ENCODE data around the gene CAMLG.
"Not testable (repeated sequence)": the region's sequence is repeated elsewhere in the genome, so short reads cannot be mapped to it uniquely, and the experiment has no call there.

CAMLG gene

DNA sequence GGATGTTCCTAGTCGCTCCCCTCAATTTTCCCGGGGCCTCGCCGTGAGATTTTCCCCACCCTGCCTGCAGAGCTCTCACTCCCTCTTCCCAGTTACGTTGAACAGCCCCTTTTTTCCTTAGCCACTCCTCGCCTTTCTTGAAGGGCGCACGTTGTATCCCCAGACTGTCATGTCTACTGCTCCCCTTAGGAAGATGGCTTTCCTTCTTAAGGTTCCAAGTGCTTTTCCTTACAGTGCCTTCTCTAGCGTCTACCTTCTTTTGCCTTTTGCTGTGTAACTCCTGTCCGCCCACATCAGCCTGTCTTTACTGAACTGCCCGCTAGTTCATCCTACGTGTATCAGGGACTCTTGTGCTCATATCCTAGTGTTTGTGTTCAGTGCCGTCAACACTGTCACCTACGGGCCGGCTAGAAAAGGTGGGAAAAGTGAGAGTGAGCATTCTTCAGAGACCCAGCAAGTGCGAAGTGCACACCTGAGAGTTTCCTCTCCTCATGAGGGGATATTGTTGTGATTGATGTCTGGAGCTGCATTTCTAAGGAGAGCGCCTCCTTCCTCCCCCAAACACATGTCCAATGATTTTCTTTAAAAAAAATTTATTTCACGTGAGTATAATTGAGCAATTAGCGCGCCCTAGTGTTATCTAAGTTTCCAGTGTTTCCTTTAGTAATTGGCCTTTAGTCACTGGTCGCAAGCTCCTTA lies 764 bp downstream of the CAMLG start:
- DNase-seq (ENCODE audit: low read depth) = peak; percentile 67
- H3K9ac ChIP-seq (ENCODE audit: low read length) = peak overlapping the region; percentile 95
- H3K27me3 ChIP-seq (replicated peaks; ENCODE audit: control insufficient read depth, insufficient read depth, low read length) = no peaks in the 10 kb centered on the region
- H3K4me3 ChIP-seq (ENCODE audit: low read length) = peak overlapping the region; percentile 89
- H3K36me3 ChIP-seq (ENCODE audit: control insufficient read depth, insufficient read depth, low read length, severe bottlenecking) = peaks cover 12% of the 10 kb centered on the region
- H3K4me1 ChIP-seq (ENCODE audit: control insufficient read depth, insufficient read depth, low read length) = peaks cover 11% of the 10 kb centered on the region
- H3K9me3 ChIP-seq (ENCODE audit: control insufficient read depth, low read length) = no peaks in the 10 kb centered on the region

DNA sequence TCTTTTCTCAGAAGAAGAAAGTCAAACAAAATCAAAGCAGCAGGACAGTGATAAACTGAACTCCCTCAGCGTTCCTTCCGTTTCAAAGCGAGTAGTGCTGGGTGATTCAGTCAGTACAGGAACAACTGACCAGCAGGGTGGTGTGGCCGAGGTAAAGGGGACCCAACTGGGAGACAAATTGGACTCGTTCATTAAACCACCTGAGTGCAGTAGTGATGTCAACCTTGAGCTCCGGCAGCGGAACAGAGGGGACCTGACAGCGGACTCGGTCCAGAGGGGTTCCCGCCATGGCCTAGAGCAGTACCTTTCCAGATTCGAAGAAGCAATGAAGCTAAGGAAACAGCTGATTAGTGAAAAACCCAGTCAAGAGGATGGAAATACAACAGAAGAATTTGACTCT lies 2.7 kb downstream of the CAMLG start:
- Histone ChIP-seq H3K9me3 (ENCODE audit: control insufficient read depth, low read length) (no peaks in the 10 kb centered on the region), H3K36me3 (ENCODE audit: control insufficient read depth, insufficient read depth, low read length, severe bottlenecking) (peaks cover 12% of the 10 kb centered on the region), H3K27me3 (replicated peaks; ENCODE audit: control insufficient read depth, insufficient read depth, low read length) (no peaks in the 10 kb centered on the region), H3K9ac (ENCODE audit: low read length) (no peak overlapping the region), H3K4me1 (ENCODE audit: control insufficient read depth, insufficient read depth, low read length) (peaks cover 11% of the 10 kb centered on the region), H3K4me3 (ENCODE audit: low read length) (no peak overlapping the region)
- no peak for DNase-seq (ENCODE audit: low read depth)

DNA sequence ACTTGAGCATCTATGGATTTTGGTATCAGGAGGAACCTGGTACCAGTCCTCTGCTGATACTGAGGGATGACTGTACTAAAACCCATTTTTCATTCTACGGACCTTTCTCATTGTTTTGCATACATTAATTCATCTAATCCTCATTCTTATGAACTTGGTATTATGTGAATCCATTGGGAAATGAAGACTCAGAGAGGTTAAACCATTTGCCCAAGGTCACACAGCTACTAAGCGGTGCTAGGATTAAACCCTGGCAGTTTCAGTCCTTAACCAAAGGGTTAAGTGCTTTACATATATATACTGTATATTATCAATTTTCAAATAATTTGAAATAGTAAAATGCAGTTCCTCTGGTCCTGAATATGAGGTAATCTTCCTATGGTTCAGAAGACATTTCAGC lies 3.8 kb downstream of the CAMLG start:
- peaks cover 12% of the 10 kb centered on the region for H3K36me3 ChIP-seq (ENCODE audit: control insufficient read depth, insufficient read depth, low read length, severe bottlenecking)
- H3K4me1 ChIP-seq (ENCODE audit: control insufficient read depth, insufficient read depth, low read length) = peaks cover 11% of the 10 kb centered on the region
- no peak overlapping the region for H3K9ac ChIP-seq (ENCODE audit: low read length)
- H3K4me3 ChIP-seq (ENCODE audit: low read length) = no peak overlapping the region
- no peak for DNase-seq (ENCODE audit: low read depth)
- no peaks in the 10 kb centered on the region for H3K9me3 ChIP-seq (ENCODE audit: control insufficient read depth, low read length)
- no peaks in the 10 kb centered on the region for H3K27me3 ChIP-seq (replicated peaks; ENCODE audit: control insufficient read depth, insufficient read depth, low read length)

DNA sequence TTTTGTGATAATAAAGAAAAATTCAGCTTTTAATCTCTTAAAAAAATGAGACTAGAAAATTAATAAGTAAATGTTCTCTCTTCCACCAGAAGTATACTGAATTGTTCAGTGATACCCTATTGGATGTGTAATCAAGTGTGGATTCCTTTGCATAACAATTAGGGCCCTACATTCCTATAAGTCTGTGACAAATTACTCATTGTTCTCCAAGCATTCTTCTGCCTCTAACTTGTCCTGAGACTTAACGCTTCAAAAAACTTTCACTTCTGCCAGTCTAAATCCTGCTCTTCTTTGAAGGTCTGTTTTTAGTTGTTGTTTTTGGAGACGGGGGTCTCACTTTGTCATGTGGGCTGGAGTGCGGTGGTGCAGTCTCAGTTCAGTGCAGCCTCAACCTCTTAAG lies 11.1 kb downstream of the CAMLG start:
- Histone ChIP-seq H3K9me3 (ENCODE audit: control insufficient read depth, low read length) (no peaks in the 10 kb centered on the region), H3K36me3 (ENCODE audit: control insufficient read depth, insufficient read depth, low read length, severe bottlenecking) (peaks cover 23% of the 10 kb centered on the region)
- DNase-seq (ENCODE audit: low read depth) = no peak

DNA sequence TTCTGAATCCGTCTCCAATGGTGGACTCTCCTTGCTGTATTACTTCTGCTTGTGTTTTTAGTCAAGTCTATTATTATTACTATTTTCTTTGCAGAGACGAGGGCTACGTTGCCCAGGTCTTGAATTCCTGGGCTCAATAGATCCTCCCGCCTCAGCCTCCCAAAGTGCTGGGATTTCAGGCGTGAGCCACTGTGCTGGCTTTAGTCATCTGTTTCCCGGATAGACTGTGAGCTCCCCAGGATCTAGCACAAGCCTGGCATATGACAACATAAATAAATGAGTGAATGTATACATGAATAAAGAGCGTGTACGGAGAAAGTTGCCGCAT lies 19.8 kb downstream of the CAMLG start:
- H3K4me1 ChIP-seq (ENCODE audit: control insufficient read depth, insufficient read depth, low read length) = peaks cover 19% of the 10 kb centered on the region
- DNase-seq (ENCODE audit: low read depth) = no peak
- no peaks in the 10 kb centered on the region for H3K27me3 ChIP-seq (replicated peaks; ENCODE audit: control insufficient read depth, insufficient read depth, low read length)
- H3K9ac ChIP-seq (ENCODE audit: low read length) = peak overlapping the region; percentile 94
- H3K36me3 ChIP-seq (ENCODE audit: control insufficient read depth, insufficient read depth, low read length, severe bottlenecking) = no peaks in the 10 kb centered on the region
- H3K4me3 ChIP-seq (ENCODE audit: low read length) = peak overlapping the region; percentile 95
- no peaks in the 10 kb centered on the region for H3K9me3 ChIP-seq (ENCODE audit: control insufficient read depth, low read length)

More for the DNA sequence above, 11.1 kb downstream of the CAMLG start:
- Histone ChIP-seq H3K27me3 (replicated peaks; ENCODE audit: control insufficient read depth, insufficient read depth, low read length) (no peaks in the 10 kb centered on the region), H3K4me1 (ENCODE audit: control insufficient read depth, insufficient read depth, low read length) (no peaks in the 10 kb centered on the region), H3K4me3 (ENCODE audit: low read length) (no peak overlapping the region), H3K9ac (ENCODE audit: low read length) (no peak overlapping the region)

DNA sequence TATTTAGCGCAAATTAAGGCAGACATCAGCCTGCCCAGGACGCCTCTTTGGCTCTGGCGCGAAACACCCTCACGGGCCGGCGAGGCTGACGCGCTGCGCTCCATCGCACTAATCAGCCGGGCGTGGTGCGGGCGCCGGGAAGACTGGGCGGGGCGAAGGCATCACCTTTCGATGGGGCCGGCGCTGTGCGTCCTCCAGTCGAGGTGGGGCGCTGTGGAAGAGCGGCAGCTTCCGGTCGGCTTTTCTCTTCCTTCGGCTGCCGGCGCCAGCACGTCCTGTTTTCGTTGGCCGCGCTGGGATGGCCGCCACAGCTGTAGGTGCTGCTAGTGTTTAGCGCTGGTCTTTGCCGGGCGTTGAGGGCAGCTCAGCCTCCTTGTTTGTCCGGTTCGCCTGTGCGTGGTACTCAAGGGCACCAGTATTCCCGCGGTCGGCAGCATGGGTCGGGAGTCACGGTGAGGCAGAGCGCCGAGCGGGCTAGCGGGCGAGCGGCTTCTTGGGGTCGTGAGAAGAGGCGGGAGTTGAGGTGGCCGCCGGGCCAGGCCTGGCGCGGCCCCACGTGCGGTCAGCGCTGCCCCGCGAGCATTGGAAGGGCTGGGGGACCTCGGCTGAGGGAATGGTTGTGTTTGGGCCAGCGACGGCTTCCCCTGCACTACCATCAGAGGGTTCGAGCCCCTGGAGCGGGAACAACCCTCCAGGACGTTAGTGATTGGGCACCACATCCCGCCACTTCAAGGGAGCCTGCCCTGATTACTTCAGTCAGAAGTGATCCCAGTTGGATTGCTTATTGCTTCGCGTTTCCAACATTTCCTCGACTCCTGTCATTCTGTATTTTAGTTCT lies 20.4 kb downstream of the CAMLG start, which contains the start of gene DDX46:
Gene DDX46 (plus strand): TSS at position 276 of the 838 bp plus-strand sequence. CDS start 160 bp downstream, at position 436.
- no peaks in the 10 kb centered on the region for H3K27me3 ChIP-seq (replicated peaks; ENCODE audit: control insufficient read depth, insufficient read depth, low read length)
- no peaks in the 10 kb centered on the region for H3K9me3 ChIP-seq (ENCODE audit: control insufficient read depth, low read length)
- peak within 1 kb of the TSS; percentile 94 for H3K9ac ChIP-seq (ENCODE audit: low read length)
- H3K4me3 ChIP-seq (ENCODE audit: low read length) = peak within 1 kb of the TSS; percentile 95
- peaks cover under 1% of the 10 kb centered on the region for H3K36me3 ChIP-seq (ENCODE audit: control insufficient read depth, insufficient read depth, low read length, severe bottlenecking)
- H3K4me1 ChIP-seq (ENCODE audit: control insufficient read depth, insufficient read depth, low read length) = peaks cover 19% of the 10 kb centered on the region
- DNase-seq (ENCODE audit: low read depth) = peak; percentile 99

DNA sequence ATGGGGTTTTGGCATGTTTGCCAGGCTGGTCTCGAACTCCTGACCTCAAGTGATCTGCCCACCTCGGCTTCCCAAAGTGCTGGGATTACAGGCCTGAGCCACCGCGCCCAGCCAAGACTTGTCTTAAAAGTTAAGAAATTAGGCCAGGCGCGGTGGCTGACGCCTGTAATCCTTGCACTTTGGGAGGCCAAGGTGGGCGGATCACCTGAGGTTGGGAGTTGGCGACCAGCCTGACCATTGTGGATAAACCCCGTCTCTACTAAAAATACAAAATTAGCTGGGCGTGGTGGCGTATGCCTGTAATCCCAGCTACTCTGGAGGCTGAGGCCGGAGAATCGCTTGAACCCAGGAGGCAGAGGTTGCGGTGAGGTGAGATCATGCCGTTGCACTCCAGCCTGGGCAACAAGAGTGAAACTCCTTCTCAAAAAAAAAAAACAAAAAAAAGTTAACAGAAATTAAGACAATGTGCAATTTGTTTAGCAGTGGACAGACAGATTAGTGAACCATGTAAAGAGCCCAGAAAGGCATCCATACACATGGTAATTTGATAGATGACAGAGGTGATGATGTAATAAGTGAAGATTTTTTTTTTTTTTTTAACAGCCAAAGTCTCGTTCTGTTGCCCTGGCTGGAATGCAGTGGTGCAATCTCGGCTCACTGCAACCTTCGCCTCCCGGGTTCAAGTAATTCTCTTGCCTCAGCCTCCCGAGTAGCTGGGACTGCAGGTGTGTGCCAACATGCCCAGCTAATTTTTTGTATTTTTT lies 29.4 kb downstream of the CAMLG start:
- not testable (repeated sequence) for H3K4me3 ChIP-seq (ENCODE audit: low read length); DNase-seq (ENCODE audit: low read depth); H3K4me1 ChIP-seq (ENCODE audit: control insufficient read depth, insufficient read depth, low read length); H3K9me3 ChIP-seq (ENCODE audit: control insufficient read depth, low read length); H3K27me3 ChIP-seq (replicated peaks; ENCODE audit: control insufficient read depth, insufficient read depth, low read length); H3K9ac ChIP-seq (ENCODE audit: low read length)
- peaks cover 68% of the 10 kb centered on the region for H3K36me3 ChIP-seq (ENCODE audit: control insufficient read depth, insufficient read depth, low read length, severe bottlenecking)

DNA sequence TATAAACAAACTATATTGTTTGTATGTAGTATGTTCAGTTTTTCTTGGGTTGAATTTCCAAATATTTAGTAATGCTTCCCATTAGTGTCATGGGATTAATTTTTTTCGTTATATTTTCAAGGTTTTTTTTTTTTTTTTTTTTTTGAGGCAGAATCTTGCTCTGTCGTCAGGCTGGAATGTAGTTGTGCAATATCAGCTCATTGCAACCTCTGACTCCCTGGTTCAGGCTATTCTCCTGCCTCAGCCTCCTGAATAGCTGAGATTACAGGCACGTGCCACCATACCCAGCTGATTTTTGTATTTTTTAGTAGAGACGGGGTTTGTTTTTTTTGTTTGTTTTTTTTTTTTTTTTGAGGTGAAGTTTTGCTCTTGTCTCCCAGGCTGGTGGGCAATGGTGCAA lies 30.9 kb downstream of the CAMLG start:
- H3K4me1 ChIP-seq (ENCODE audit: control insufficient read depth, insufficient read depth, low read length) = peaks cover 4% of the 10 kb centered on the region
- no peaks in the 10 kb centered on the region for H3K9me3 ChIP-seq (ENCODE audit: control insufficient read depth, low read length)
- H3K9ac ChIP-seq (ENCODE audit: low read length) = no peak overlapping the region
- no peaks in the 10 kb centered on the region for H3K27me3 ChIP-seq (replicated peaks; ENCODE audit: control insufficient read depth, insufficient read depth, low read length)
- peaks cover 78% of the 10 kb centered on the region for H3K36me3 ChIP-seq (ENCODE audit: control insufficient read depth, insufficient read depth, low read length, severe bottlenecking)
- DNase-seq (ENCODE audit: low read depth) = peak; percentile 68
- no peak overlapping the region for H3K4me3 ChIP-seq (ENCODE audit: low read length)

DNA sequence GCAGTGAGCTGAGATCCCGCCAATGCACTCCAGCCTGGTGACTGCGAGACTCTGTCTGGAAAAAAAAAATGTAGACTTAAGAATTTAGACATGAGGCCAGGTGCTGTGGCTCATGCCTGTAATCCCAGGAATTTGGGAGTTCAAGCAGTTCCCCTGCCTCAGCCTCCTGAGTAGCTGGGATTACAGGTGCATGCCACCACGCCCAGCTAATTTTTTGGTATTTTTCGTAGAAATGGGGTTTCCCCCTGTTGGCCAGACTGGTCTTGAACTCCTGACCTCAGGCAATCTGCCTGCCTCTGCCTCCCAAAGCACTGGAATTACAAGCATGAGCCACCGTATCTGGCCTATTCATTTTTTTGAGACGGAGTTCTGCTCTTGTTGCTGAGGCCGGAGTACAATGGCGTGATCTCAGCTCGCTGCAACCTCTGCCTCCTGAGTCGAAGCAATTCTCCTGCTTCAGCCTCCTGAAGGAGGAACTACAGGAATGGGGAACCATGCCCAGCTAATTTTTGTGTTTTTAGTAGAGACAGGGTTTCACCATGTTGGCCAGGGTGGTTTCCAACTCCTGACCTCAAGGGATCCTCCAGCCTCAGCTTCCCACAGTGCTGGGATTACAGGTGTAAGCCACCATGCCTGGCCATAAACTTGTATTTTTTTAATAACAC lies 34.2 kb downstream of the CAMLG start:
- DNase-seq (ENCODE audit: low read depth) = no peak
- Histone ChIP-seq H3K4me1 (ENCODE audit: control insufficient read depth, insufficient read depth, low read length) (peaks cover 4% of the 10 kb centered on the region), H3K9me3 (ENCODE audit: control insufficient read depth, low read length) (no peaks in the 10 kb centered on the region), H3K36me3 (ENCODE audit: control insufficient read depth, insufficient read depth, low read length, severe bottlenecking) (peaks cover 79% of the 10 kb centered on the region), H3K27me3 (replicated peaks; ENCODE audit: control insufficient read depth, insufficient read depth, low read length) (no peaks in the 10 kb centered on the region), H3K9ac (ENCODE audit: low read length) (no peak overlapping the region), H3K4me3 (ENCODE audit: low read length) (no peak overlapping the region)

DNA sequence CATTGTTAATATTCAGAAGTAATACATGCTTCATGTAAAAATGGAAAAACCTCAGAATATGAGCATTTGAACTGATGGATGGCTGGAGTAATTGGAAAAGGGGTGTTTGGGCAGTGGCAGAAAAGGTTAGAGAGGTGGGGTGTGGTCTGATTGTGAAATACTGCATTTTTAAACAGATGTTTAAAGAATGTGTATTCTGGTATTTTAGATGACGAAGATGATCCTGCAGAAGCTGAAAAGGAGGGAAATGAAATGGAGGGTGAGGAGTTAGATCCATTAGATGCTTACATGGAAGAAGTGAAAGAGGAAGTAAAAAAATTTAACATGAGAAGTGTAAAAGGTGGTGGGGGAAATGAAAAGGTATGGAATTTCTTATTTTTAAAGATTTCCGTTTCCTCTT lies 39.0 kb downstream of the CAMLG start:
- Histone ChIP-seq H3K27me3 (replicated peaks; ENCODE audit: control insufficient read depth, insufficient read depth, low read length) (no peaks in the 10 kb centered on the region), H3K36me3 (ENCODE audit: control insufficient read depth, insufficient read depth, low read length, severe bottlenecking) (peaks cover 82% of the 10 kb centered on the region), H3K4me3 (ENCODE audit: low read length) (no peak overlapping the region), H3K9me3 (ENCODE audit: control insufficient read depth, low read length) (no peaks in the 10 kb centered on the region), H3K9ac (ENCODE audit: low read length) (no peak overlapping the region), H3K4me1 (ENCODE audit: control insufficient read depth, insufficient read depth, low read length) (no peaks in the 10 kb centered on the region)
- DNase-seq (ENCODE audit: low read depth) = no peak

Data from adipocyte (in vitro differentiated cells).